ENCODE data around the gene SSNA1.
A peak's percentile ranks its signal among the peaks of the same experiment; 100 is the strongest.

Gene SSNA1

GRCh38 chr9:137188490-137189296, at the start of gene SSNA1, which contains the start of gene ANAPC2:
TSS of gene SSNA1 (plus strand) at chr9:137188676. CDS start at chr9:137188727, 51 bp downstream.
TSS of gene ANAPC2 (minus strand) at chr9:137188560. CDS start at chr9:137188532, 28 bp downstream.
- DNase-seq: peak; percentile 90 to 92

- DNase-seq: no peak
Observed at GRCh38 chr9:137138722-137139467, 49.6 kb upstream of the SSNA1 start, which contains the start of gene GRIN1. TSS of gene GRIN1 (plus strand) at chr9:137139154. CDS start at chr9:137139487, 333 bp downstream.

DNA sequence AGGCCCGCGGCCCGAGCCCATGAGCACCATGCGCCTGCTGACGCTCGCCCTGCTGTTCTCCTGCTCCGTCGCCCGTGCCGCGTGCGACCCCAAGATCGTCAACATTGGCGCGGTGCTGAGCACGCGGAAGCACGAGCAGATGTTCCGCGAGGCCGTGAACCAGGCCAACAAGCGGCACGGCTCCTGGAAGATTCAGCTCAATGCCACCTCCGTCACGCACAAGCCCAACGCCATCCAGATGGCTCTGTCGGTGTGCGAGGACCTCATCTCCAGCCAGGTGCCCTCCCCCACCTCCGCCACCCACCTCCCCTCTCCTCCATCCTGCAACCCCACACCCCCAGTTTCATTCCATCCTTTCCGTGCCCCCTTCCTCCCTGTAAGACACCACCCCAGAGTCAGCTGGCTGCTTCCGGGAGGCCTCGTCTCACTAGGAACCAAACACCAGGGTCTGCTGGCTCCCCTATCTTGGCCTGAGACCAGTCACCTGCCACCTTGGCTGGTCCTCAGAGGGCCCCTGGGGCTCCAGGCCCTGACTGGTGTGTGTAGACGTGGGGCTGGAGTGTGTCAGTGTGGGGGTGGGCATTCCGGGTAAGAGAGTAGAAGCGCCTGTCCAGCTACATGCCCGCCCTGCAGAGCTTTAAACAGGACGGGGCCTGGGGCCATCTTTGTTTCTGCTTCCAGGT, 48.9 kb upstream of the SSNA1 start:
- DNase-seq: no peak

DNA sequence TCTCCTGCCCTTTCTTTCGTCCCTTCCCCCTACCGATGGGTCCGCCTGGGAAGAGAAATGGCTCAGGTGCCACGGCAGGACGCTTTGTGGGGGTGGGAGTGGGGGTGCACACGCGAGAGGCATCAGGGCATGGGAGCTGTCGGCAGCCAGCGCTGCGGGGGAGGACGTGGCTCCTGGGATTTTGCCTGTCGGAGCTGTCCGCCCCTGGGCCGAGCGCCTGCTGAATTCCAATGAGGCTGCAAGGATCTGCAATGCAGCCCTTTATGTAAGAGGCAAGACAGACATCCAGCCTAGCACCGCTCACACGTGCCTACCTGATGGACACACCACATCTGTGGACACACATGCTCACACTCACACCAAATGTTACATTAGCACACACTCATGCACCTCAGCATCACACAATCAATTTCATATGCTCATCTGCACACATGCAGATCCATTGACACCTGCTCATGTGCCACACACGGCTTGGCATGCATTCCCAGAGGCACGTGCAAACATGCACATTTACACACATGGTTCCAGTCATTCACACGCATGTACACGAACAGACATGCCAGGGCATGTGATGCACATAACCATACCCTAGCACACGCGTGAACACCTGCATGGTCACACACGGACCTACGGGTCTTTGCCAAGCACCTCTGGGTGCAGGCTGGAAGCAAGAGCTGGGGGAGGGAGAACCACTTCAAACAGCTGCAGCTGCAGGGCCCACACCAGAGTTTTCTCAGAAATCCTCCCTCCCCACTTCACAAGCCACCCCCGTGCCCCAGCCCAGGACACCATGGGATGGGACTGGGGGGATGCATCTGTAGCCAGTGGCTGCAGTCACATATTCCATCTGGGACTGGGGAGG, 48.1 kb upstream of the SSNA1 start:
- no peak for DNase-seq

- DNase-seq: no peak
Observed at GRCh38 chr9:137141050-137141810, 47.2 kb upstream of the SSNA1 start.

- DNase-seq: no peak
Observed at GRCh38 chr9:137141976-137142936, 46.2 kb upstream of the SSNA1 start.

- no peak for DNase-seq
Observed at GRCh38 chr9:137143459-137143858, 45.0 kb upstream of the SSNA1 start.

DNA sequence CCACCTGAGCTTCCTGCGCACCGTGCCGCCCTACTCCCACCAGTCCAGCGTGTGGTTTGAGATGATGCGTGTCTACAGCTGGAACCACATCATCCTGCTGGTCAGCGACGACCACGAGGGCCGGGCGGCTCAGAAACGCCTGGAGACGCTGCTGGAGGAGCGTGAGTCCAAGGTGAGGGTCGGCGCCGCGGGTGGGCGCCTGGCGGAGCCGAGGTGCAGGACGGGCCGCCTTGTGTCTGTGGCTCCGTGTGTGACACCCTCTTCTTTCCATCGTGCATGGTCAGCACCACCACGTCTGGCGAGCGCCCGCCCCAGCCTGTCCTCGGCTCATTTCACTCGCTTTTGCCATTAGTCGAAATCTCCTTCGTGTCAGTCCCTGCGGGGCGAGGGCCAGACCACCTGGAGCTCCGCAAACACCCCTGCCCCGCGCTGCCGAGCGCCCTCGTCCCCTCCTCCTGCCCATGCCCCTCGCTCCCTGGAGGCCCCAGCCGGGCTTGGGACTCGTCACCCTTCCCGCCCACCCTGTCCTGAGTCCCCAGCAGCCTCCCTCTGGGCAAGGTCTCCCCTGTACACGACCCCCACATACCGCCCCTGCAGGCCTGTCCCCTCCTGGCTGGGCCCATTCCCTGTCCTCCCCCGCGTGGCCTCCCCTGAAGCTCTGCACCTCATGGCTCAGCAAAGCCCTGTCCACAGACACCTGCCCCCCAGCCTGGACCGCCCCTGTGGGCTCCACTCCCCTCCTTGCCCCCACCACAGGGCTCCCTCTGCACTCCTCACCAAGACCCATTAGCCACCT, 42.5 kb upstream of the SSNA1 start:
- no peak for DNase-seq

- no peak for DNase-seq
Observed at GRCh38 chr9:137146527-137146918, 42.0 kb upstream of the SSNA1 start.

GRCh38 chr9:137147091-137147792, 41.2 kb upstream of the SSNA1 start:
- DNase-seq: no peak

DNA sequence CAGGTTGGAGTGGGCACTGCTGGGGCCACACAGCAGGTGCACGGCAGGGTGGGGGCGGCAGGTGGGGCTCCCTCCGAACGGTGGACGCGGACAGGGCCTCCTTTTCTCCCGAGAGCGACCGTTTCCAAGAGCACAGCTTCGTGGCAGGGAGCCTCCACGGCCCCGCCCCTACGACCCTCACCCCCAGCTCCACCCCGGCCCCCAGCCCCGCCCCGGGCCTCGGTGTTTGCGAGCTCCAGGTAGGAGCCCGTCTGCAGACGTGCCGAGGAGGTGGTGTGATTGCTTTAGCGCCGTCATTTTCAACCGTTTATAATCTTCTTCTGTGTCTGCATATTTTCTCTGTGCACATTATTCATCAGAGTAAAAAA, 40.7 kb upstream of the SSNA1 start:
- DNase-seq: no peak

DNA sequence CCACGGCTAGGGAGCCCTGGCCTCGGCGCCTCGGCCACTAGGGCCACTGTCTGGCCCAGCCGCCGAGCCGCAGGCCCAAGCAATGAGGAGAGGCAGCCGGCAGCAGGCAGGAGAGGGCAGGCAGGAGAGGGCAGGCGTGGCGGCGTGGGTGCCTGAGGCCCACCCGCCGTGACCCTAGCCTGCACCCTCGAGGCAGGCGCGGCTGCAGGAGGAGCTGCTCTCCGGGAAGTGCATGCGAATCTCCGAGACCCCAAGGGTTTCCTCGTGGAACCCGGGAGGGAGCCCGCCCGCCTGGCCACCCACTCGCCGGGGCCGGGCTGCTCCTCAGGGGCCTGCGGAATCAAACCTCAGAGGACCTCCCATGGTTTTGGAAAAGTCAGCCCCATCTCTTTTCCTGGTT, 40.2 kb upstream of the SSNA1 start:
- no peak for DNase-seq

DNA sequence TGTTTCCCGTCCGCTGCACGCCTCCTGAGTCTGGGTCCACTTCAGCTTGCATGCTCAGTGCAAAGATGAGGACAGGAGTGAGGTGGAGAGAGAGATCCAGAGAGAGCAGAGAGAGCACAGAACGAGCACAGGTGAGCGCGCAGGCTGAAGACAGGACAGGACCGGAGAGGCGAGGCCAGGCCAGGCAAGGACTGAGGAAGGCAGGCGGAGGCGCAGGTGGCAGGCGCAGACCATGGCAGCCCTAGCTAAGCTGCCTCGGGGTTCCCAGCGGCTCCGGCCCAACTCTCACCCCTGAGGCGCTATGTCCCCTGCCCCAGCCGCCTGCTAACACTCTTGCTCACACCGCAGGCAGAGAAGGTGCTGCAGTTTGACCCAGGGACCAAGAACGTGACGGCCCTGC, 39.8 kb upstream of the SSNA1 start:
- DNase-seq: no peak

DNA sequence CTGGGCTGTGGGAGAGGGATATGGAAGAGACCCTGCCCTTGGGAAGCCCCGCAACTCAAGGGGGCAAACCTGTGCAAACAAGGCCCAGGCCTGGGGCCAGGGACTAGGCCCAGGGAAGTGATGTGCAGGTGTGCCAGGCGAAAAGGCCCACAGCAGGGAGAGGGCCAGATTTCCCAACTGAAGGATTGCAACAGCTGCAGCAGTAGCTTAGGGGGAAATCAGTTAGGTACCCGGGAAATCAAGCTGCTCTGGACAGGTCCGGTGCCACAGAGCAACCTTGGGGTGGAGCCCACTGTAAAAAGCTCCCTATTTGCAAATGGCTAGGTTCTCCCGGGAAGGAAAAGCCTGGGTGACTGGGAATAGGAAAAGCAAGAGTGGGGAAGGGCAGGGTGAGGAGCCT, 39.1 kb upstream of the SSNA1 start:
- DNase-seq: no peak

DNA sequence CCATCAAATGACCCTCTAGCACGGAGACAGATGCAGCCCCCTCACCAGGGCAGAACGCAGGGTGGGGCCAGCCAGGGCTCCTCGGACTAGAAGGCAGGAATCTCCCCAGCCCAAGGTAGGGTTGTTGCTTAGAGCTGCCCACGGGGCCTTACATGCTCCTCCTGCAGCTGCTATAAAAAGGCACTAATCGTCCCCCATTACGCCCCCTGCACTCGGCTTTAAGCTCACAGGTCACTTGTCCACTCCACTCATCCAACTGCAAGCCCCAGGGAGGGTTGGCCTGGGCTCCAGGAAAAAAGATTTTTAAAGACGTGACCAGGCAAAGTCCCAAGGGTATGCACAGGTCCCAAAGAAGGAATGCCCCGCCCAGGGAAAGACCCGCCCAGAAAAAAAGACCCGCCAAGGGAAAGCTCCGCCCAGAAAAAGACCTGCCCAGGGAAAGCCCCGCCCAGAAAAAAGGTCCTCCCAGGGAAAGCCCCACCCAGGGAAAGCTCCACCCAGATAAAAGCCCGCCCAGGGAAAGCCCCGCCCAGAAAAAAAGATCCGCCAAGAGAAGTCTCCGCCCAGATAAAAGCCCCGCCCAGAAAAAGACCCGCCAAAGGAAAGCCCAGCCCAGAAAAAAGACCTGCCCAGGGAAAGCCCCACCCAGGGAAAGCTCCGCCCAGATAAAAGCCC, 38.4 kb upstream of the SSNA1 start:
- no peak for DNase-seq

DNA sequence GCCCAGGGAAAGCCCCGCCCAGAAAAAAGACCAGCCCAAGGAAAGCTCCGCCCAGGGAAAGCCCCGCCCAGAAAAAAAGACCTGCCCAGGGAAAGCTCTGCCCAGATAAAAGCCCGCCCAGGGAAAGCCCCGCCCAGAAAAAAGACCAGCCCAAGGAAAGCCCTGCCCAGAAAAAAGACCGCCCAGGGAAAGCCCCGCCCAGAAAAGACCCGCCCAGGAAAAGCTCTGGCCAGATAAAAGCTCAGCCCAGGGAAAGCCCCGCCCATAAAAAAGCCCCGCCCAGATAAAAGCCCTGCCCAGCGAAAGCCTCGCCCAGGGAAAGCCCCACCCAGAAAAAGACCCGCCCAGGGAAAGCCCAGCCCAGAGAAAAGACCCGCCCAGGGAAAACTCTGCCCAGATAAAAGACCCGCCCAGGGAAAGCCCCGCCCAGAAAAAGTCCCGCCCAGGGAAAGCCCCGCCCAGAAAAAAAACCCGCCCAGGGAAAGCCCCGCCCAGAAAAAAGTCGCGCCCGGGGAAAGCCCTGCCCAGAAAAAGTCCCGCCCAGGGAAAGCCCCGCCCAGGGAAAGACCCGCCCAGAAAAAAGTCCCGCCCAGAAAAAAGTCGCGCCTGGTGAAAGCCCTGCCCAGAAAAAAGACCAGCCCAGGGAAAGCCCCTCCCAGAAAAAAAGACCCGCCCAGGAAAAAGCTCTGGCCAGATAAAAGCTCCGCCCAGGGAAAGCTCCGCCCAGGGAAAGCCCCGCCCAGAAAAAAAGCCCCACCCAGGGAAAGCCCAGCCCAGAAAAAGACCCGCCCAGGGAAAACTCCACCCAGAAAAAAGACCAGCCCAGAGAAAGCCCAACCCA, 37.6 kb upstream of the SSNA1 start:
- no peak for DNase-seq

DNA sequence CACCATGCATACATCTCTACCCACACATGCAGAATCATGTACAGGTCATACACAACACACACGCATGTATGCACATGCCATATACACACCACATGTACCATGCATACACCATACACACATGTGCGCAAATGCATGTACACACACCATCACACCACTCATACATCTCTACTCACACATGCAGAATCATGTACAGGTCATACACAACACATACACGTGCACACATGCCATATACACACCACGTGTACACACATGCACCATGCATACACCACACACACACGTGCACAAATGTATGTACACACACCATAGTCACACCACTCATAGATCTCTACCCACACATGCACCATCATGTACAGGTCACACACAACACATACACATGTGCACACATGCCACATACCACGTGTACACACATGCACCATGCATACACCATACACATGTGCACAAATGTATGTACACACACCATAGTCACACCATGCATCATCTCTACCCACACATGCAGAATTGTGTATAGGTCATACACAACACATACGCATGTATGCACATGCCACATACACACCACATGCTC, 35.6 kb upstream of the SSNA1 start:
- no peak for DNase-seq

Data from activated CD4-positive, alpha-beta T cell treated with anti-CD3 and anti-CD28 coated beads for 4 hours (primary cell).